H1 (cell line): Measurements from ENCODE around the gene PRR4. TPM values are rescaled to one million over a fixed set of nuclear protein-coding genes. Genes with fewer than 3 reads are reported as not detected.

Source experiments
- CTCF ChIA-PET: fragments of 300-600 bp; sonication (Branson Sonifier 250); formaldehyde crosslinking; loops from one replicate; lab custom pipeline; 2021; ENCODE audit not compliant: partially characterized antibody; lab: Charles Lee
- POLR2A ChIA-PET: fragments of 300-600 bp; sonication (Branson Sonifier 250); formaldehyde crosslinking; loops from one replicate; lab custom pipeline; 2021; ENCODE audit warnings: inconsistent platforms; ENCODE audit not compliant: partially characterized antibody; lab: Charles Lee
- DNase-seq, 2 experiments: peaks; one replicate each; pipeline versions ENCODE4 v3.0.0 to v3.0.0-alpha.2; 2010 to 2022; ENCODE audit warnings: low spot score in 2 of 2, low read depth in 1 of 2, mixed read lengths in 1 of 2
- FAIRE-seq: peaks from 2 replicates; lab custom pipeline; 2011; peaks lifted over from hg19 to GRCh38; lab: Jason Lieb, UNC
- H2AFZ ChIP-seq: 2 replicates; pipeline ENCODE4 v1.8.1; 2012; ENCODE audit warnings: low read length, inconsistent platforms
- H2AK5ac ChIP-seq: 2 replicates; pipeline ENCODE4 v1.6.1; 2013; ENCODE audit warnings: low read depth, low read length
- H2BK120ac ChIP-seq: replicated peaks from 2 replicates; pipeline ENCODE3; 2013; ENCODE audit warnings: low read depth, low read length, inconsistent platforms
- H2BK12ac ChIP-seq: 2 replicates; pipeline ENCODE4 v1.6.1; 2013; ENCODE audit warnings: low read depth, low read length
- H2BK15ac ChIP-seq: 2 replicates; pipeline ENCODE4 v1.6.1; 2013; ENCODE audit warnings: low read length
- H2BK20ac ChIP-seq: 2 replicates; pipeline ENCODE4 v1.6.1; 2013; ENCODE audit warnings: low read length
- H2BK5ac ChIP-seq: 2 replicates; pipeline ENCODE4 v1.6.1; 2013; ENCODE audit warnings: low read depth, low read length
- H3K14ac ChIP-seq: 2 replicates; pipeline ENCODE4 v1.6.1; 2013; ENCODE audit warnings: inconsistent platforms; ENCODE audit not compliant: insufficient read length
- H3K18ac ChIP-seq: 2 replicates; pipeline ENCODE4 v1.6.1; 2013; ENCODE audit warnings: low read length; ENCODE audit errors: extremely low read depth
- H3K23ac ChIP-seq: 2 replicates; pipeline ENCODE4 v1.6.1; 2013; ENCODE audit warnings: inconsistent platforms; ENCODE audit not compliant: insufficient read length
- H3K23me2 ChIP-seq: 2 replicates; pipeline ENCODE4 v1.6.1; 2013; ENCODE audit warnings: low read depth, low read length
- H3K27ac ChIP-seq: 2 replicates; pipeline ENCODE4 v1.6.1; 2011; ENCODE audit warnings: low read depth, low read length, inconsistent platforms
- H3K27me3 ChIP-seq, 4 experiments: replicated peaks in 1 of 4; 1 replicate in 1 of 4; 2 replicates in 3 of 4; pipeline versions ENCODE4 v1.6.1 to v1.8.1; 2011 to 2013; ENCODE audit warnings: low read length in 3 of 4, mild to moderate bottlenecking in 3 of 4, inconsistent platforms in 2 of 4, mixed read lengths in 2 of 4, moderate library complexity in 1 of 4; ENCODE audit not compliant: control insufficient read depth in 3 of 4, insufficient read depth in 3 of 4; ENCODE audit errors: extremely low read depth in 1 of 4
- H3K36me3 ChIP-seq, 4 experiments: 2 replicates each; pipeline versions ENCODE4 v1.6.1 to v1.8.1; 2011 to 2013; ENCODE audit warnings: mild to moderate bottlenecking in 4 of 4, low read length in 3 of 4, moderate library complexity in 2 of 4, control low read depth in 1 of 4, inconsistent platforms in 1 of 4; ENCODE audit not compliant: insufficient read depth in 4 of 4, control insufficient read depth in 2 of 4
- H3K4ac ChIP-seq: replicated peaks from 2 replicates; pipeline ENCODE3; 2013; ENCODE audit warnings: low read length, low read depth, mixed read lengths, inconsistent platforms; ENCODE audit not compliant: insufficient read length
- H3K4me1 ChIP-seq, 4 experiments: replicated peaks in 1 of 4; 1 replicate in 1 of 4; 2 replicates in 3 of 4; pipeline versions ENCODE4 v1.6.1 to v1.8.1; 2011 to 2013; ENCODE audit warnings: low read length in 3 of 4, inconsistent platforms in 2 of 4, mixed read lengths in 1 of 4; ENCODE audit not compliant: insufficient read depth in 4 of 4, control insufficient read depth in 3 of 4
- H3K4me2 ChIP-seq, 2 experiments: 2 replicates each; pipeline versions ENCODE4 v1.6.1 to v1.8.1; 2011 to 2013; ENCODE audit warnings: low read depth in 2 of 2, low read length in 2 of 2, control low read depth in 1 of 2, inconsistent platforms in 1 of 2, mild to moderate bottlenecking in 1 of 2; ENCODE audit not compliant: insufficient read depth in 1 of 2
- H3K4me3 ChIP-seq, 4 experiments: fragments of 200-600, 300-600 bp in 1 of 4; sonication (generic), shearing (Covaris generic), sonication (Bioruptor Twin) in 1 of 4; 2 replicates each; pipeline versions ENCODE4 v1.5.1 to v1.8.1; 2011 to 2016; ENCODE audit warnings: low read length in 4 of 4, low read depth in 3 of 4, control low read depth in 2 of 4, inconsistent platforms in 2 of 4, mild to moderate bottlenecking in 2 of 4, mixed read lengths in 1 of 4, moderate library complexity in 1 of 4; ENCODE audit not compliant: insufficient read depth in 2 of 4; ENCODE audit errors: extremely low read depth in 1 of 4
- H3K56ac ChIP-seq: replicated peaks from 2 replicates; pipeline ENCODE3; 2013; ENCODE audit warnings: low read depth, mild to moderate bottlenecking, mixed read lengths, low read length, inconsistent platforms; ENCODE audit not compliant: insufficient read length
- H3K79me1 ChIP-seq: 2 replicates; pipeline ENCODE4 v1.6.1; 2013; ENCODE audit warnings: low read depth, low read length, control low read depth
- H3K79me2 ChIP-seq, 2 experiments: 2 replicates each; pipeline versions ENCODE4 v1.6.1 to v1.8.1; 2012 to 2013; ENCODE audit warnings: low read length in 2 of 2, mild to moderate bottlenecking in 2 of 2, inconsistent platforms in 1 of 2; ENCODE audit not compliant: insufficient read depth in 2 of 2, control insufficient read depth in 1 of 2
- H3K9ac ChIP-seq, 4 experiments: replicated peaks in 1 of 4; 1 replicate in 1 of 4; 2 replicates in 3 of 4; pipeline versions ENCODE4 v1.6.1 to v1.8.1; 2011 to 2013; ENCODE audit warnings: low read depth in 3 of 4, low read length in 3 of 4, control low read depth in 2 of 4, mild to moderate bottlenecking in 2 of 4, moderate library complexity in 2 of 4, inconsistent platforms in 1 of 4; ENCODE audit errors: extremely low read depth in 1 of 4
- H3K9me3 ChIP-seq, 2 experiments: 2 replicates each; pipeline versions ENCODE4 v1.6.1 to v1.8.1; 2012 to 2013; ENCODE audit warnings: mild to moderate bottlenecking in 2 of 2, moderate library complexity in 2 of 2, control low read depth in 1 of 2, inconsistent platforms in 1 of 2, low read depth in 1 of 2, low read length in 1 of 2, mixed read lengths in 1 of 2; ENCODE audit not compliant: insufficient read depth in 2 of 2
- H4K20me1 ChIP-seq, 2 experiments: replicated peaks in 1 of 2; 2 replicates each; pipeline versions ENCODE3 to v1.8.1; 2011 to 2013; ENCODE audit warnings: inconsistent platforms in 2 of 2, low read length in 2 of 2, mild to moderate bottlenecking in 1 of 2; ENCODE audit not compliant: insufficient read depth in 2 of 2, control insufficient read depth in 1 of 2
- H4K5ac ChIP-seq: 2 replicates; pipeline ENCODE4 v1.6.1; 2013; ENCODE audit warnings: low read length, low read depth, mixed read lengths, inconsistent platforms; ENCODE audit not compliant: insufficient read length
- H4K8ac ChIP-seq: 2 replicates; pipeline ENCODE4 v1.8.0; 2013; ENCODE audit warnings: mild to moderate bottlenecking, moderate library complexity, low read length, inconsistent platforms; ENCODE audit not compliant: insufficient read depth; ENCODE audit errors: extremely low read depth
- H4K91ac ChIP-seq: replicated peaks from 2 replicates; pipeline ENCODE3; 2013; ENCODE audit warnings: low read length, mixed read lengths, inconsistent platforms; ENCODE audit not compliant: insufficient read length
- ATF3 ChIP-seq: IDR thresholded peaks from 2 replicates; pipeline ENCODE4 v1.6.1; 2011; ENCODE audit warnings: low read depth, mild to moderate bottlenecking, low read length; ENCODE audit not compliant: insufficient read depth
- GTF2F1 ChIP-seq: IDR thresholded peaks from 2 replicates; pipeline ENCODE4 v1.6.1; 2012; ENCODE audit warnings: low read depth, low read length, improper control_type of control experiment, borderline replicate concordance
- RBBP5 ChIP-seq: IDR thresholded peaks from 2 replicates; pipeline ENCODE4 v1.7.1; 2012; ENCODE audit warnings: low read depth, mild to moderate bottlenecking, inconsistent platforms, low read length, moderate library complexity, borderline replicate concordance
- WGBS, 2 experiments: shearing (Covaris generic) in 1 of 2; methylation state at CpG; one replicate each; pipeline versions ENCODE4 v1.1.6 to v1.1.7; 2013 to 2015; ENCODE audit warnings: low lambda C conversion rate in 2 of 2, mixed read lengths in 2 of 2, inconsistent platforms in 1 of 2, low coverage in 1 of 2, missing lambda C conversion rate in 1 of 2; ENCODE audit not compliant: insufficient replicate concordance in 2 of 2, insufficient coverage in 1 of 2, insufficient read length in 1 of 2; ENCODE audit errors: extremely low coverage in 1 of 2, missing lambda C conversion rate in 1 of 2; 5-methylcytosine and 5-hydroxymethylcytosine counted together
- polyA plus RNA-seq, 7 experiments: library from polyadenylated mRNA; depleted of rRNA in 3 of 7; stranded (reverse) in 5 of 7; unstranded in 2 of 7; fragments of >200 nt in 5 of 7; fragments of 200-250 nt in 2 of 7; gene quantifications; 1 replicate in 5 of 7; 2 replicates in 1 of 7; 4 replicates in 1 of 7; pipeline versions ENCODE4 v1.2.1 to v1.2.3, GENCODE V29; 2011 to 2013; ENCODE audit warnings: missing spikeins in 2 of 7, mixed read lengths in 2 of 7
- total RNA-seq: library from RNA; stranded (reverse); fragmentation: NEBNext Ultra II Directional; extraction: Animal tissue kit (Norgen Biotek cat#: 25700); gene quantifications from 2 replicates; pipeline ENCODE4 v1.2.1, GENCODE V29; 2021

The PRR4 gene
- total and polyA plus RNA-seq, 2 of the 8 experiments (the other 6 are each of a cell fraction or from before 2014, with no cell fraction given), result 11.2 TPM; not detected in 1

- H4K20me1 ChIP-seq, result no peaks in the 10 kb centered on the region
- no peak overlapping the region for H2BK20ac ChIP-seq
- FAIRE-seq (peak; percentile 68), DNase-seq (no peak)
- H3K4me1 ChIP-seq, result peaks cover 0 to 12% (median 8%) of the 10 kb centered on the region in 4 experiments; a peak in 5 of 7 replicates
- H4K91ac ChIP-seq, result no peak overlapping the region
- POLR2A ChIA-PET, result no interaction called here
- no peak overlapping the region for H3K27ac ChIP-seq
- H3K9ac ChIP-seq, result no peak overlapping the region
- H2BK120ac ChIP-seq, result no peak overlapping the region
- H4K8ac ChIP-seq, result no peak overlapping the region
- H3K23ac ChIP-seq, result no peak overlapping the region
- H2BK12ac ChIP-seq, result no peak overlapping the region
- no peaks in the 10 kb centered on the region for H3K27me3 ChIP-seq
- H2AK5ac ChIP-seq, result no peak overlapping the region
- no peak overlapping the region for H2BK15ac ChIP-seq
- no peak overlapping the region for H3K18ac ChIP-seq
- CTCF ChIA-PET, result interaction anchor here (1.0 to 1.4 kb wide), 2 partner anchors 10 to 52 kb away, joined by 3 read pairs; no protein-coding TSS in a partner anchor
- H3K9me3 ChIP-seq, result no peaks in the 10 kb centered on the region
- no peaks in the 10 kb centered on the region for H3K79me2 ChIP-seq
- no peak overlapping the region for H3K4me3 ChIP-seq
- H3K36me3 ChIP-seq, result no peaks in the 10 kb centered on the region
- WGBS, 2 experiments, result 64% methylated on average over 5 of the region's 5 CpGs; no CpG with 5 or more reads in 1 of the 2 experiments
- H2BK5ac ChIP-seq, result no peak overlapping the region
- H3K56ac ChIP-seq, result no peak overlapping the region
- no peak overlapping the region for H3K4ac ChIP-seq
- H4K5ac ChIP-seq, result no peak overlapping the region
- H2AFZ ChIP-seq, result peak overlapping the region; percentile 52
- H3K79me1 ChIP-seq, result no peaks in the 10 kb centered on the region
- H3K4me2 ChIP-seq, result peak overlapping the region in 1 of 2 experiments; percentile 52; a peak in 1 of 4 replicates
- H3K14ac ChIP-seq, result no peak overlapping the region
- H3K23me2 ChIP-seq, result no peaks in the 10 kb centered on the region
- TF ChIP-seq GTF2F1 (no peak), ATF3 (no peak), RBBP5 (no peak)
Measured at GRCh38 chr12:10801741-10802140, 47.5 kb downstream of the PRR4 start.
